NB4 (cell line): ENCODE data around the gene KPNA4.

Experiments used
- CTCF ChIP-seq: IDR thresholded peaks from one replicate; pipeline ENCODE4 v1.5.1; 2012; ENCODE audit warnings: low read depth, low read length
- TF ChIP-seq, protein P1 (sequence below): IDR thresholded peaks from 2 replicates; pipeline ENCODE4 v1.6.1; 2011; ENCODE audit warnings: low read depth, low read length

DNA sequence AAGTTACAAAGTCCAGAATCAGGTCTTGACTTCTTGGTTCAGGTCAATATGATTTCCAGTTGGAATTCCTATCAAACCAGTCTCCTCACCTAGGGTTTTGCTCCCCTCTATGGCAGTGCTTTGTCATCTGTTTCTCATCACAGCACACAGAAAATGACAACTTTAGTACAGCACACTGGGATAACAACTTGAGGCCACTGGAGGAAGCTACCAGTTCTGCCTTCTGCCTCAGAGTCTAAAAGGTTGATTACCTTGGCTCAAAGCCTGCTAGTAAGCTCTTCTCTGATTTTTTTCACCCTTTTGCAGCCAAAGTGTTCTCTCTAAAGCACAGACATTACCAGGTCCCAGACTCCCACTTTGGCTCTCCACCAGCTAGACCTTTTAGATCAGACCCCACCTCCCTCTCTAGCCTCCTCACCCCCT, 90.9 kb downstream of the KPNA4 start:
- TF ChIP-seq, protein P1, sequence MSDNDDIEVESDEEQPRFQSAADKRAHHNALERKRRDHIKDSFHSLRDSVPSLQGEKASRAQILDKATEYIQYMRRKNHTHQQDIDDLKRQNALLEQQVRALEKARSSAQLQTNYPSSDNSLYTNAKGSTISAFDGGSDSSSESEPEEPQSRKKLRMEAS, result no peak
- TF ChIP-seq CTCF, result no peak
